Heart left ventricle (tissue), 13 donors: ENCODE results near the gene GC.
A peak's percentile ranks its signal among the peaks of the same experiment; 100 is the strongest.

ENCODE experiments used
- CTCF ChIP-seq, 12 donors: fragments of 200-600 bp; sonication (generic) in 4 of 12; IDR thresholded peaks; one replicate each; pipeline versions ENCODE4 v1.5.0 to v1.8.0; 2018 to 2022; ENCODE audit warnings: antibody characterized with exemption in 12 of 12, mild to moderate bottlenecking in 5 of 12
- POLR2A ChIP-seq, 2 donors: fragments of 450-650 bp; IDR thresholded peaks; one replicate each; pipeline ENCODE4 v1.6.1; 2017; ENCODE audit warnings: antibody characterized with exemption in 2 of 2, mild to moderate bottlenecking in 2 of 2, moderate library complexity in 2 of 2
- donor health status: ischemic (EF 13 %, LVEDD 7.1; RV severe dilation, severe dysfunction).
- donor health status: DM: no; HTN: yes; CAD: no.
- donor health status: DM: no; HTN: no; CAD: no.
- donor health status: ischemic (EF 25% LVEDD 6.9; RV normal size, moderate dysfunction).
- donor health status: ischemic (EF 25% LVEDD 5.7; RV mildly dilated, moderate dysfunction).
- donor health status: ischemic (EF 35%, LVEDD 5.7; RV mildly dilated, moderate dysfunction).
- donor health status: nonischemic (EF 11% LVEDD 7.7; RV severe dilation, severe dysfunction).
- donor health status: DM: yes; HTN: yes; CAD: no.
- donor health status: PGD.
- donor health status: ischemic (EF 29% LVEDD 5.4; RV normal size, mild dysfunction).
- donor health status: nonischemic (EF 23%, LVEDD 6.1; RV moderate dilation, normal function).

GRCh38 chr4:71713611-71714203, 70.2 kb downstream of the GC start:
- peak in 11 of 12 donors; percentile 32 to 68 (median 57) for TF ChIP-seq CTCF (IDR thresholded peaks at IDR 0.05)
- no peak for TF ChIP-seq POLR2A (IDR thresholded peaks at IDR 0.05)
